ENCODE measurements around the gene EML6.

EML6 gene

DNA sequence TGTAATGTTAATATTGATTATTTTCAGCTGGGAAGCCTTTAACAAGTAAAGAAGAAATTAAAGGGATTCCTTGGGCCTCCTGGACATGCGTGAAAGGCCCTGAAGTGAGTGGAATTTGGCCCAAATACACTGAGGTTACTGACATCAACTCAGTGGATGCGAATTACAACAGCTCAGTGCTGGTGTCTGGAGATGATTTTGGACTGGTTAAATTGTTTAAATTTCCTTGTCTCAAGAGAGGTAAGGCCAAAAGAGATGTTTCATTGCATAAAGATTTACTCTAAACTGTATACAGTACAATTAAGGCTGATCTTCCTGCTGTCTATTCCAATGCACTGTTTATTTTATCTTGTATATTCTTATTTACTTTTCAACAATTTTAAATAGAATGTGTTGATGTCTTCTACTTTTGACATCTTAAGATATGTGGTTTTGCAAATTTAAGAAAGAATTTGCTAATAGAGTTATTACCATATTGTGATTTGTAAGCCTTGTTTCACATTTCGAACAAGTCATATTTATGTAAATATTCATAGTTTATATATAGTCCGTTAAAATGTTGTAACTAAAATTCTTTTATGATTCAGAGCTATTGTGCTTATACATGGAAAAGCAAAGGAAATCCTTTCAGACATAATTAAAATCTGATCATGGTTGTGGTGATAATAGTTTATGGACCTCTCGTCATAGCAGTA lies 130.3 kb downstream of the EML6 start:
- DNase-seq: no peak

DNA sequence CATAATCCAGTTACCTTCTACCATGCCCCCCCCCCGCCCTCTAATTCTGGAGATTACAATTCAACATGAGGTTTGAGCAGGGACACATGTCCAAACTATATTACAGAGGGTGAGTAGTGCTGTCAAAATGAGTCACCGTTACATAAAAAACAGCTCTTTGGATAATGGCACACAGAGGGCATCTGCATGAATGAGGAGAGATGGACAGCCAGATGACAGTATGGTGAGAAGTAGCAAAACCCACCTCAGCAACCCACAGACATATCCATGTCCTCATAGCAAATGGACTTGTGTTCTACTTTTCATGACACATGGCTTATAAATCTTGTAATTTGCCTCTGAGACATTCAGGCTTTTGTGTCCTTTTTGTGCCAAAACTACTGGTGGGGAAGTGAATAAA lies 132.0 kb downstream of the EML6 start:
- DNase-seq: no peak

DNA sequence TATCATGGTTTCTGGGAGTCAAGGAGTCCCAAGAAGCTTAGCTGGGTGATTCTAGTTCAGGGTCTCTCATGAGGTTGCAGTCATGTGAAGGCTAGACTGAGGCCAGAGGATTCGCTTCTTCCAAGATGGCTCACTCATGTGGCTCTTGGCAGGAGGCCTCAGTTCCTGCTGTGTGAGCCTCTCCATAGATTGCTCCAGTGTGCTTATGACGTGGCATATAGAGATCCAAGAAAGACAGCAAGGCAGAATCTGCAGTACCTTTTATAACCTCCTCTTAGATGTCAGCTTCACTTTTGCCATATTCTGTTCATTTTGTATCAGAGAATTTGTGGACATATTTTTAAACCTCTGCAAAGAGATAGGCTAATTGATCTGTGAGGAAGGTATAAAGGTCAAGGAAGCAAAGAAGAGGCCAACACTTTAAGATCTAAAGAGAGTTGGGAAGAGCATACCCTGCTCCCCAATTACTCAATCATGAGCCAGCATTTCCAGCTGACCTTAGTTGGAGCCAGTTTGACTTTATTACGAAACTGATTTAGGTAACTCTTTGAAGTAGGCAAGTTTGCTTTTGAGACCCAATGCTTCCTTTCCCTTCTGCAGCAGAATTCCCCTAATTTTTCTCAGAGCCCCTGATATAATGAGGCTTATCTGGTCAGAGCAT lies 134.7 kb downstream of the EML6 start:
- DNase-seq: no peak

DNA sequence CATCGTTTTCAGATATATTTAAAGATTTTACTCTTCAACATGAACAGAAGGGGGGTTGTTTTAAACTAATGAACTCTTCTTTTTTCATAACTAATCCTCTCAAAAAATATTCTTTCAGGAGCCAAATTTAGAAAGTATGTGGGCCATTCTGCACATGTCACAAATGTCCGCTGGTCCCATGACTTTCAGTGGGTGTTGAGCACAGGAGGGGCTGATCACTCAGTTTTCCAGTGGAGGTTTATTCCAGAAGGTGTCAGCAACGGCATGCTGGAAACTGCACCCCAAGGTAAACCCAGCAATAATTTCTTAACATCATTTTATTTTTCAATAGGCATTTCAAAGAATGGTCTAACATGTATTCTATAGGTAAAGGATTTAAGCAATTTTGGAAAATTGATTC lies 136.0 kb downstream of the EML6 start:
- DNase-seq: no peak

DNA sequence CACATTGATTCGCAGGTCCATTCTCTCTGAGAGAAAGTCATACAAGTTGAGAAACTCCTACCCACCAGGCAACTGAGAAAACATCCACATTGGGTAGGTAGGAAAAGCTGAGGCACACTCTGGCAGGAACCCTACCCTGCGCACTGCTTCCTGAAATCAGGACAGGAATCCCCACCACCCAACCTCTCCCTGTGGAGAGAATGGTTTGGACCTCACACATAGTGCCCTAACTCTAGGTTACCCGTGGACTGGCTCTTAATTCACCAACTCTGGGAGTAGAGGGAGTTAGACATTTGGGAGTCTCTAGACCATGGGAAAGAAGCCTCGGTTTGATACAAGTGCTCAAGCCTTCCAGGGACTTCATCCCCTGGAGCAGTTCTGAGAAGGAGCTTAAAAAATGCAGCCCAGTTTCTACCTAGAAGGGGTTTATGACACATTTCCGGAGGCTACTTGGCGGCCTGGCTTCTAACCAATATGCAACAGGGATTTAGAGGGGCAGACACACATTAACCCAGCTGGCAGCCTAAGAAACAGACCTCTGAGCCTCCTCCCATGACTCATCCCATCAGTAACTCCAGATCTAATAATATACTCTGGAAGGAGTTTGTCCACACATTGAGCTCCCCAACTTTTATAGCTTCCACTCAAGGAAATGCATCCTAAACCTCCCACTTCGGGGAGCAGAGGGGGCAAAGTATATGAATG lies 136.7 kb downstream of the EML6 start:
- DNase-seq: no peak

DNA sequence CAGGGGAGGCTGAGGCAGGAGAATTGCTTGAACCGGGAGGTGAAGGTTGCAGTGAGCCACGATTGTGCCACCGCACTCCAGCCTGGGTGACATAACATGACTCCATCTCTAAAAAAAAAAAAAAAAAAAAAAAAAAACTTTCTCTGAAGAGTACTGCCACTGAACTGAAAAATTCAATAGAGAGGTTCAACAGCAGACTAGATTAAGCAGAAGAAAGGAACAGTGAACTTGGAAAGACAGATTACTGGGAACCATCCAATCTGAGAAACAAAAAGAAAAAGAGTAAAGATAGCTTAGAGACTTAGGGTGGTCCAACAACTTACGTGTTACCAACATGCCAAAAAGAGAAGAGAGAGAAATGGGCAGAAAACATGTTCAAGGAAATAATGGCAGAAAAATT lies 138.8 kb downstream of the EML6 start:
- DNase-seq: no peak

DNA sequence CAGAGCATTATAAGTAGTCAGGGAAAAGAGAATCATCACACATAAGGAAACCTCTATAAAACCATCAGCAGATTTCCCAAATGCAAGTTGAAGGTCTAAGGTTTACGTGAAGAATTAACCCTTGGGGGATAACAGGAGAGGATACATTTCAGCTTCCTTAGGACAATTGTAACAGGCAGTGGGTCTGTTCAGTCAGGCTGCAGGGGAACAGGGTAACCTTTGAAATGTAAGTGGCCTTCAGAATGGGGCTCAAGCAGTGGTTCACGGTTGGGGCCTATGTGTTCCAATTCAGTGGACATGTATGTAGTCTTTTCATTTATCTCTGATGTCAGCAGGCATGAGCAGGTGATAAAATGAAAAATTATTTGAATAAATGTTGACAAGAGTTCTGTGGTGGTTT lies 139.3 kb downstream of the EML6 start:
- no peak for DNase-seq

DNA sequence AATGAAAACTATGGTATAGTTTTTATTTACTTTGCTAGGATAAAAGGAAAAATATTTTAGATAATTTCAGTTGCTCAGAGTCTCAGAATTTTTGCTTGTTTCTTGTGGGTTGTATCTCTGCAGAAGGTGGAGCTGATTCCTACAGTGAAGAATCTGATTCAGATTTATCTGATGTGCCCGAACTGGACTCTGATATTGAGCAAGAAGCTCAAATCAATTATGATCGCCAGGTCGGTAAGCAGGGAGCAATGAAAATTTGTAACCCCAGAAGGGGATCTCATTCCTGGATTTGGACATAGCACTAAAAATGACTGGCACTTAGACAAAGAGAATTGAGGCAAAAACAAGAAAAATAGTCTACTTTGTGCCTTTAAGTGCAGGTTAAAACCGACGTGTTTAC lies 140.2 kb downstream of the EML6 start:
- no peak for DNase-seq

DNA sequence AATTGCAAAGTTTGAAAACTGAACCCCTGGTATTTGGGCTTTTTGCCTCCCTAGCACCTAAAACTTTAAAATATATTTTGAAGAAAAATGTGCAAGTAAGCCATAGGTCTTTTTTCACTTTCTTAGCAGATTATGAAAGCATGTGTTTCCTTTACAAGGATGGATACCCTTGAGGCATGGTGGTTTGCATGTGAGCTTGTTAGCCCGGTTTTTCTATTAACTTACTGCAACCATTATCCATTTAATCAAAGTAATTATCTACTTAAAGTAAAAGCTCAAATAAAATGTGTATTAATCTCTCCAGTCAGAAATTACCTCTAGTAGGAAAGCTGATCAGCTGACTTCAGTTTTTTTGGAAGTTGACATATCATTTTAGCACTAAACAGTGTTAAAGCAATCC lies 140.6 kb downstream of the EML6 start:
- DNase-seq: no peak

DNA sequence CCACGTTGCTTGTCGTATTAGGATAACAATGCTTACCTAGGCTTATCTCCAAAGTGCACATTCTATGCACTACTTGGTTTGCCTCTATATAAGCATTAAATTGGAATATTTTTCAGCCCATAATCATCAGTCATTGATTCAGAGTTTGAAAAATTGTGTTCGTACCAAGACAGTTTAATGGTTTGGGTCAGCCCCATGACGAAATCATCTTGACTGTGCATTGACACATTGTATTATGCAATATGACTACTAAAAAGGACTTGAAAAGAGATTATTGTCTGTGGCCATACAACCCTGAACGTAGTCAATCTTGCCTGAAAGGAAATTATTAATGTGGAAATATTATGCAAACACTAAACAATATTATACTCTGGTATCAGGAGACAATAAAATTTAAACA lies 141.3 kb downstream of the EML6 start:
- no peak for DNase-seq

DNA sequence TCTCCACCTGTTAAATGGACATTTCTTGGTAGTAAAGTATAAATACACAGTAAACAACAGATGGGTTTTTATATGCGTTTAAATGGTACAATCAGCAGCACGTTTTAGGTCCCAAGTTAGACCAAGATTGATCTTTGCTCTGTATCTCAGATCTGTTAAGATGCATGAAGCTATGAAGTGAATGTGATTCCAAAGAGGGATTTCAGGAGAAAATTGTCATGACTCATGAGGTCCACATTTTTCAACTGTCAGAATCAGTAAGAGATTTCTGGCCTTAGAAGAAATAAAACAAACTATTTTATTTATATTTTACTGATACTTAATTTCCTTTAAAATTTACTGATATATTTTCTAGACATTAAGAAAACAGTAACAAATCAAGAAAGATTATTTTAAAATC lies 142.7 kb downstream of the EML6 start:
- DNase-seq: no peak

DNA sequence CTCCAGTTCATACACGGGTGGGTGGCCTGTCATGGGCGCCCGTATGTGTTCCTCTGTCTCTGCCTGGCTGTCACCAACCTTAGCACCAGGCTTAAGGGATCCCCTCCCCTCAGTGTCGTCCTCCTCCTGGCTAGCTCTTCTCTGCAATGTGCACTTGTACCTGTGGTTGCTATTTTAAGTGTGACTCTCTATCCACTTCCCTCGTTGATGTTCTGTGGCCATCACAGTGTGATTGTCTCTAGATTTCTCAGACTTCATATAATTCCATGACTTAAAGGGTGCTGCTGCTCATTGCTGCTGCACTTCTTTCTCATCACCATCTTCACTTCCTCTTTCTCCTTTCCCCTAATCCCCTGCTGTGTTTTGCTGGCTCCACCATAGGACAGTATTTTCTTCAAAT lies 143.4 kb downstream of the EML6 start:
- no peak for DNase-seq

DNA sequence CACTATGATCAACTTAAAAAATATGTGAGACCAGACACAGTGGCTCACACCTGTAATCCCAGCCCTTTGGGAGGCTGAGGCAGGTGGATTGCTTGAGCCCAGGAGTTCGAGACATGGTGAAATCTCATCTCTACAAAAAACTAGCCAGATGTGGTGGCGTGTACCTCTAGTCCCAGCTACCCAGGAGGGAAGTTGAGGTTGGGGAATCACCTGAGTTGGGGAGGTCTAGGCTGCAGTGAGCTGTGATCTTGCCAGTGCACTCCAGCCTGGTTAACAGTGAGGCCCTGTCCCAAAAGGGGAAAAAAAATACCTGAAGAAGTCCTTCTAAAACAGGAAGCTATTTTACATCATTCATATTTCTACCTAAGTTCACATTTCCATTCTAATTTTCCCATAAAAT lies 144.0 kb downstream of the EML6 start:
- no peak for DNase-seq

DNA sequence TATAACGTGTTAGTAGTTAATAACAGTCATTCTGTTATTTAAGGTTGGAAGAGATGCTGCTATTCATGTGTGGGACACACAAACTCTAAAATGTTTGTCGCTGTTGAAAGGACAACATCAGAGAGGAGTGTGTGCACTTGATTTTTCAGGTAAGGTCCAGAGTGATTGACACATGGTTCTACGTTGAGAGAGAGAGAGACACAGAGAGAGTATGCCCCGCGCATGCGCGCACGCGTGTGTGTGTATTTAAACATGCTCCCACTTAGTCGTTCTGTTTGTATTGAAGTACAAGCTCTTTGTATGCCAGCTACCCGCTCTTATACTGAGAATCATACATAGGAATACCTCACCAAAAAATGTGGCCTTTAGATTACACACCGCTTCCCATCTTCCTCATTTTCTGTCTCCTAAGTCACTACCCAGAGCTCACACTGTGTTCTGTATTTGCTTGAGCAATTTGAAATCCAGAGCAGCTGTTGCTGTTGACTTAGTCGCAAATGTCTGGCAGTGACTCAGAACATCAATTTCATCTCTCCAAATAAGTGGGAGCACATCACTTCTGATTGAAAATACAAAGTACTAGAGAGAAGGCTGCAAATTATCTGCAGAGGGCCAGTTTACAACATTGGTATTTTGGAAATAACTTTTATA lies 148.1 kb downstream of the EML6 start:
- DNase-seq: peak; percentile 93

DNA sequence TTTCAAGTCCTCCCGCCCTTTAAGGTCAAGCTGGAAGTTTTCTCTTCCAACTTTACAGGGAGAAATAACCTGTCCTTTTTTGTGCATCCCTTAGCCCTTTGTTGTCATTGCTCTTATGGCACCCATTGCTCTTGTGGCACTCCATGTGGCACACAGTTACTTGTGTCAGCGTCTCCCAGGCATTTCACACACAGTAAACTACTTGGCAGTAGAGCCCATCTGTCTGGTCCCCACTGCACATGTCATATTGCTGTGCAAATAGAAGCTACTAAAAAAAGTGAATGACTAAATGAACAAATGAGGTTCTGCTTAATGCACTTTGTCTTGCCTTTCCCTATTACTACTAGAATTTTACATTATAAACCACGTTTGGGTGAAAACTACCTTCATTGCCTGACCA lies 149.3 kb downstream of the EML6 start:
- peak; percentile 70 for DNase-seq

DNA sequence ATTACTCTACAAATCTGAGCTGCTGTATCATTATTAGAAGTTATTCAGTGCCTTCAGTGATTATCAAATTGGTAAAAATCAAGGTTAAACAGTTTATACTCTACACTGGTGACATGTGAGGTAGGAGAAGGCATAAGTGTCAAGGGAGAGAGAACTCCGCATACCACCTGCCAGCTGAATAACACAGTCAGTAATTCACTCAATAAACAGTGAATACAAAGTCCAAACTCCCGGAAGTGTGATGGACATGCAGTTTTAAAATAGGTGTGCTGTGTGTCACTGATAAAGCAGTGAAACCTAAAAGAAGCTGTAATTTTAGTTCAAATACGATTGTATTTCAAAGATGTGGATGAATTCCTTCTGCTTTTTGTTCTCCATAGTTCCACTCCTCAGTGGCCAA lies 149.8 kb downstream of the EML6 start:
- peak; percentile 59 for DNase-seq

DNA sequence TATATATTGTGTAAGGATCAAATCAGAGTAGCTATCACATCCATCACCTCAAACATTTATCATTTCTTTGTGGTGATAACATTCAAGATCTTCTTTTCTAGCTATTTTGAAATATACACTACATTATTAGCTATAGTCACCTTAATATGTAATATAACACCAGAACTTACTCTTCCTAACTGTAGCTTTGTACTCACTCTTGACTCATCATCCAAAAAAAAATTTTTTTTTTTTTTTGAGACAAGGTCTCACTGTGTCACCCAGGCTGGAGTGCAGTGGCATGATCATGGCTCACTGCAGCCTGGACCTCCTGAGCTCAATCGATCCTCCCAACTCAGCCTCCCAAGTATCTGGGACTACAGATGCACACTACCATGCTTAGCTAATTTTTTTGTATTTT lies 153.3 kb downstream of the EML6 start:
- DNase-seq: no peak

DNA sequence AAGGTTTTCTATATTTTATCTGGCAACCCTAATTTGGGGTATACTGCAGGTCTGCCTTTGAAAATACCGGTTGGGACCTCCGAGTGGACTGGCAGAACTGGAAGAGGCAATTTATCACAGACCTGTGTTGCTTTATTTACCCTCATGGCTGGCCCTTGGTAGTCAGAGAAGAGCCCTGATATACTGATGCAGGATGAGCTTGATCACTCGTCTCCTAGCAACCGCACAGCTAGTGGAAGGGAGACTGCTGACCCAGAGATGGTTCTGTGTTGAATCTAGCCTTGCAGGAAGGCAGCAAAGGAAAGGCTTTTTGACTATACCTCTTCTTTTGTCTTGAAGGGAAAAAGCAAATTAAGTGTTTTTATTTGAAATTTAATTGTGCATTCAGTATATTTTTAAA lies 154.7 kb downstream of the EML6 start:
- peak; percentile 34 for DNase-seq

DNA sequence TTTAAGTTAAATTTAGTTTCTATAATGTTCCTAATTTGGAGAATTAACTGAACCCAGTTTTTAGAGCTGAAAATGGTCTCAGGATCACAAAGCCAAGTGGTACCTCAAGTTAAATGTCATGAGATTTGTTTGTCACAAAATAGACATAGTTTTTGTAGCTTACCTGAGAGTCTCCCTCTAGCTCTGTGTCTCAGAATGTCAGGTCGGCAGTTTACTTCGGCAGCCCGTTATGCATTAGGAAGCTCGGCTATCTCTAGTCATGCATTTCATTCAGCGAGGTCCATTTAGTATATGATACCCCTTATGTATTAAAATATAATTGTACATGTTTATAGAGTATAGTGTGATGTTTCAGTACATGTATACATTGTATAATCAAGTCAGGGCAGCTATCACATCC lies 155.6 kb downstream of the EML6 start:
- no peak for DNase-seq

DNA sequence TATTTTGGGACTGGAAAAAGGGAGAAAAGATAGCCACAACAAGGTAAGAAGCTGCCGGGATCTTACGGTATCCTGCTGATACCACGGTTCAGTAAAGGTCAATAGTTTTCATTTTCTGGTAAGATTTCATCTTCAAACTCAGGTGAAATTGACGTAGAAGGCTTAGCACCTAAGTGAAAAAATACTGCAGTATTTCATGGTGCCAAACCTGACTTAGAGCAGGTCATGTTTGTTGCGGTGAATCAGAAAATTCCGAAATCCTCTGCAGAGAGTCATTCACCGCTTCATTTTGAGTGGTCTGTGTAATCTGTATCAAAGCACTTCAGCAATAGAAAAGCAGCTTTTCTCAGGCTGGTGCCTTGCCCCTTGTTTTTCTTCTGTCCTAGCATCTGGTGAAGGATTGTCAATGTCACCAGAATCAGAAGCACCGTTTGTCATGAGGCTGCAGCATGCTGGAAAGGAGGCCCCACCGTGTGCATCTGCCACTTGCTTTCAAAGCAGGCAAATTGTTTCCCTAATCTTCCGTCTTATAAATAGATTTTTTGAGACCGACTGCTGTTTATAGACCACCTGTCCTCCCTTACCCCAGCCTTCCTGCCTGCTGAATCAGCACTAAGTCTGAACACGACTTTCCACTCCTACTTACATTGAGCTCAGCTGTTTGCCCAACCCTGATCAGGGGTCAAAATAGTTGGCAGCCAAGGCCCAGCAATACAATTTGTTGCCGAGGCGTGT lies 156.3 kb downstream of the EML6 start:
- DNase-seq: peak; percentile 60

DNA sequence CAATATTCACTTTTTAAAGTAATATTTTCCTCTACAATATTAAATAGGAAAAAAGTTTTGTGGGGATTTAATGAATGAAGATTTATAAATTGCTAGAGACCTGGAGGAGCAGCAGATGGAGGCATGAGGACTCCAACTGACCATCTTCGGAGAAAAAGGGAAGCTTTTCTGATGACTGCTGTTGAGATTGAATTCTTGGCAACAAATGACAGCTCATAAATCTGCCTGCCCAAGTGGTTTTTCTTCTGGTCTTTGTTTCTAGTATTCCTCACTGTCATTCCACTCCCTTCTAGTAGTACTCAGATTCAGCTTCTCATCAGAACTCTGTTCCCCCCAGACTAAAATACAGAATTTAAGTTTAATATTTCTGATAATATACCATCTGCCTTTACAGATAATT lies 157.0 kb downstream of the EML6 start:
- DNase-seq: peak; percentile 23

DNA sequence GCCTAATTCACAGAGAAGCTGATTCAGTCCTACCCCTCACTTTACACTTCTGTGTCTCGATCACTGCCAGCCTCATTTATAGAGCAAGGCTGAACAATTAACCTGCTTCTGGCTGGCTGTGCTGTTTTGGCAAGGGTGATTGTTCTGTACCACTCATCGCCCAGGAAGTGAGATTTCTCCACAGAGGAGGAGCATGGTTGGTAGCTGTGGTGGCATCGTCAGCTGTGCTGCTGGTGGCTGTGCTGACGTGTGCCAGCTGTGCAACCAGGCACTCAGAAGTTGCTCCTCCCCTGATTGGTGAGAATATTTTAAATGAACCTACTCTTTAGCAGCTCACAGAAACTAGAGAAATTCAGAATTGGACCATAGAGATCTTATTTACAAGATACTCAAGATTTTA lies 158.3 kb downstream of the EML6 start:
- DNase-seq: no peak

DNA sequence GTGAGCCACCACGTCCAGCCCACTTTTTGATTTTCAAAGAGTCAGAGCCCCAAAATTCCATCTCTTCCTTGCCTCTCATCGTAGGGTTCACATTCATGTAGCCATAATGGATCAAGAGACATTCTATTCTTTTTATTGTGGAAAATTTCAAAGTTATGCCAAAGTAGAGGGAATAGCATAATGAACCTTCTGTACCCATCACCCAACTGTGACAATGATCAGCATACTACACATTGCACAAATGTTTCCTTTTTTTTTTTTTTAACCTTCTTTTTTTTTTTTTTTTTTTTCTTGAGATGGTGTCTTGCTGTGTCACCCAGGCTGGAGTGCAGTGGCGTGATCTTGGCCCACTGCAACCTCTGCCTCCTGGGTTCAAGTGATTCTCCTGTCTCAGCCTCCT lies 162.4 kb downstream of the EML6 start:
- DNase-seq: no peak
